HTR-8/SVneo (cell line): ENCODE results near the gene VSIG10.

Source experiments
- DNase-seq: peaks from one replicate; pipeline ENCODE4 v3.0.0; 2011; ENCODE audit warnings: low spot score, mixed read lengths; ENCODE audit not compliant: insufficient read length
- FAIRE-seq: peaks from 2 replicates; lab custom pipeline; 2011; peaks lifted over from hg19 to GRCh38; lab: Jason Lieb, UNC

VSIG10 gene

DNA sequence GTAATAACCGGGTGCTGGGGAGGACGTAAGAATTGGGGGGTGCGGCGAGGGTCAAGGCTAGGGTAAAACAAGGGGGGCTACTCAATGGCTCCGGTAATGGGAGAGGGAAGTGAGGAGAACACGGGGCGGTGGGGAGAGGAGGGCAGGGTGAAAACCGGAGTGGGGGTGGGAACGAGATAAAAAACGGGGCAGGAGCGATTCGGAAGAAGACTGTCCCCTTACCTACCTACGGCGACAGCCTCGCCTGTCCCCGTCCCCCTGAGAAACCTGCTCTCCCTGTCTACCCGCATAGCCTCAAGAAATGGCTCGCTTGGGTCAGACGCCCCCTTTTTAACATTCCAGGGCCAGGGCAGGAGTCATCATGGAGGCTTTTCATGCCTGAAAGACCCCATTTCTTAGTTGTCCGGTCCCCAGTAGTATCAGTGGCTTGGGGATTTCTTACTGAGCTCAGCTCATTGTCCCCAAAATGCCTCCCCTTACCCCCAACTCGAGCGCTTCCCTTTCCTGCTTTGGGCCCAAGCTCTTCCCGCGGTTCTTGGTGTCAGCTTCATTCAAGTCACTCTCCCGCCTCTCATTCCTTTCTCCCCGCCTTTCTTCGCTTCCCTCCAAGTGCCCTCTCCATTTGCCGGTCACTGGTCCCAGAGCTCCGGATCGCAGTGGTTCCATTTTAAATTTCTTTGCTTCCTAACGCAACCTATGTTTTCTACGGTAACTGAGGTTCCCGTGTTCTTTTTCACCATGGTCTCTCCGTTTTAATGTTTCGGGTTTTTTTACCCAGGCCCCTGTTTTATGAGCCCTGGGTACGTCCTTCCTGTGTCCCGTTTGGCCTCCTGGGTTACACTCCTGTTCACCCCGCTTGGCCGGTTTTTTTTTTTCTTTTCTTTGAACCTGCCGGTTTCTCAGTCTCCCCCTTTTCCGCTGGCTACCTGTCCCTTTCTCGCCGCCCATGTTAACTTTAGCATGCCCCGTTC lies 41.7 kb downstream of the VSIG10 start:
- DNase-seq (peak; percentile 45), FAIRE-seq (no peak)

DNA sequence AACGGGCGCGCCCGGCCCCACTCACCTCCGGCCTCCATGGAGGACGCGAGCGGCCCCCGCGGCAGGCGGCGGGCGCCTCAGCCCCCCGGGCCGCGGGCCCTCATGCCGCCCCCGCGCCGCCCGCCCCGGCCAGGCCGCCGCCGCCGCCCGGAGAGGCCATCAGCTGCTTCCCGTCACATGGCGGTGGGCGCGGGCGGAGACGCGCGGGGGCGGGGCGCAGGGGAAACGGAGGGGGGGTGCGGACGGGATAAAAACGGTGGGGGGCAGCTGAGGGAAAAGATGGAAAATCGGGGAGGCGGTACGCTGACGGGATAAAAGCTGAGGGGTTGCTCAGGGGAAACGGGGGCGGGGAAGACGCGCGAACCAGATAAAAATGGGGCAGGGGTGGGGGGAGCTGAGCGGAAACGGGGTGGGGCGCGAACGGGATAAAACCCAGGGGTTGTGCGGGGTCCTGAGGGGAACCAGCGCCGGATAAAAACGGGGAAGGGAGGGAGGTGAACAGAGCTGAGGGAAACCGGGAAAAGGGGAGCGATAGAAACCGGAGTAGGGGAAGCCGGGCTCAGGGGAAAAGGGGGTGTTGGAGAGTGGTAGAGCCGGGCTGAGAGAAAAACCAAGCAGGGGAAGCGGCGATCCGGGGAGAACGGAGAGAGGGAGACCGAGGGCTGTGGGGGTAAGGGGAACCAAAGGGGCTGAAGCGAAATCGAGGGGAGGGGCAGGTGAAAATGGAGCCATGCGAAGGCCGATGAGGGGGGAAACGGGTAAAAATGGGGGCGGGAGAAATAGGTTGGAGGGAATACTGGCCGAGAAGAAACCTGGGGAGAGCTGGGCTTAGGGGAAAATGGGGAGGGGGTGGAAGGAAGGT lies 42.6 kb downstream of the VSIG10 start, which contains the start of gene WSB2:
Gene WSB2 (minus strand): TSS at position 169 of the 862 bp plus-strand sequence. CDS start 131 bp downstream, at position 38.
- peak; percentile 55 for DNase-seq
- no peak for FAIRE-seq

GRCh38 chr12:118060301-118061010 lies 43.4 kb downstream of the VSIG10 start:
- peak; percentile 48 for DNase-seq
- FAIRE-seq = no peak

DNA sequence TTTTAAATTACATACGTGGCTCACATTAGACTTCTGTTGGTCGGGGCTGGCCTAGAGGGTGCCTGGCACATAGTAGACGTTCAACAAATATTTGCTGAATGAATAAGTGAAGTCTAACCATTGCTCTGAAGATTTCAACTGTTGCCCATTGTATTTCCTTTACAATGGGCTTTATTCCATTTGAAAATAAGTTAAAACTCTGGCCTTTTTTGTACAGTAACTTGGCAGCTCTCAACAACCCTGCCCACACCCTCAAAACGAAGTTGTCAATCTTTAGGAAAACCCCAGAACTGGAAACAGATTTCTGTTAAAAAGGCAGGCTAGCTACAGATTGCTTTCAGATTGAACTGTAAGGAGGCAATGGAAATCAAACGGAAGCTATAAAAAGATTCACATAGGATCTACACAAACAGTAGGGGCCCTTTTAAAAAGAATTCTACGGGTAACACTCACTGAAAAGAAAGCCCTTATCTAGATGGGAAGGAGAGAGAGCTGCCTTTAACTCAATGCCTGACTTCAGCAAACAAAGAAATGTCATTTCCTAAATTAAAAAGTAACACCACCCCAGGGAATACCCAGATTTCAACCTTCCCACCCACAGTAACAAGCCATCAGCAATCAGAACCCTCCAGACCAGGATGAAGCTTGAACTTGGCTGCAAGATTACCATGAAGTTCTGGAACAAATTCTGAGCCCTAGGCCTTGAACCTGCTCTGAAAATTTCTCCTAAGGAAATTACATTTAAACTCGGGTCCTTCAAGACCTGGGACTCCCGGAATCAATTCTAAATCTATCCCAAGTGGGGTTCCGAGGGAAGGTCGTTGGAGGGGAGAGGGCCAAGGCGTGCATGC lies 44.2 kb downstream of the VSIG10 start:
- FAIRE-seq (no peak), DNase-seq (no peak)

DNA sequence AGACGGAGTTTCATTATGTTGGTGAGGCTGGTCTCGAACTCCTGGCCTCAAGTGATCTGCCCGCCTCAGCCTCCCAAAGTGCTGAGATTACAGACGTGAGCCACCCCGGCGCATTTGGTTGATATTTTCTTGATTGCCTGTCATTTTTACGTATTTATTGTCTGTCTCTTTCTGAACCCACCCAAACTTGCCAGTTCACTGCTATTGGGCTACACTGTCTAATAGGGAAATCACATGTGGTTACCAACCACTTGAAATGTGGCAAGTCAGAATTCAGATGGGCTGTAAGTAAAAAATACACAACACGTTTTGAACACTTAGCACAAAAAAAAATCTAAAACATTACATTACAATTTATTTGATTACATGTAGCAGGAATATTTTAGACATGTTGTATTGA lies 44.9 kb downstream of the VSIG10 start:
- FAIRE-seq (no peak), DNase-seq (no peak)

DNA sequence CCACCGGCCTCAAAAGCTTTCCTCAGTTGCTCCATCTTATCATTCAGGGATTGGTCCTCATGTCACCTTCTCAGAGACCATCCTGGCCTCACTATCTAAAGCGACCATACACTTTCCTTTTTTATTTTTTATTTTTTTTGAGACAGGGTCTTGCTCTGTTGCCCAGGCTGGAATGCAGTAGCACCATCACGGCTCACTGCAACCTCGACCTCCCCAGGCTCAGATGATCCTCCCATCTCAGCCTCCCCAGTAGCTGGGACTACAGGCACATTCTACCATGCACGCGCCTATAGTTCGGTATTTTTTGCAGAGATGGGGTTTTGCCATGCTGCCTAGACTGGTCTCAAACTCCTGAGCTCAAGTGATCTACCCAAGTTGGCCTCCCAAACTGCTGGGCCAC lies 45.6 kb downstream of the VSIG10 start:
- DNase-seq (no peak), FAIRE-seq (no peak)

GRCh38 chr12:118055865-118056773 lies 47.7 kb downstream of the VSIG10 start:
- FAIRE-seq (no peak), DNase-seq (no peak)

GRCh38 chr12:118055144-118055557 lies 48.7 kb downstream of the VSIG10 start:
- FAIRE-seq = no peak
- DNase-seq = no peak

GRCh38 chr12:118053071-118053985 lies 50.5 kb downstream of the VSIG10 start:
- FAIRE-seq (no peak), DNase-seq (no peak)

GRCh38 chr12:118052324-118053070 lies 51.3 kb downstream of the VSIG10 start:
- FAIRE-seq = peak; percentile 89

GRCh38 chr12:118050972-118051910 lies 52.6 kb downstream of the VSIG10 start:
- DNase-seq = no peak
- FAIRE-seq = no peak

More at GRCh38 chr12:118052324-118053070, 51.3 kb downstream of the VSIG10 start:
- peak; percentile 93 for DNase-seq

- no peak for FAIRE-seq
- DNase-seq = no peak
Observed at GRCh38 chr12:118046430-118046829, 57.4 kb downstream of the VSIG10 start.

DNA sequence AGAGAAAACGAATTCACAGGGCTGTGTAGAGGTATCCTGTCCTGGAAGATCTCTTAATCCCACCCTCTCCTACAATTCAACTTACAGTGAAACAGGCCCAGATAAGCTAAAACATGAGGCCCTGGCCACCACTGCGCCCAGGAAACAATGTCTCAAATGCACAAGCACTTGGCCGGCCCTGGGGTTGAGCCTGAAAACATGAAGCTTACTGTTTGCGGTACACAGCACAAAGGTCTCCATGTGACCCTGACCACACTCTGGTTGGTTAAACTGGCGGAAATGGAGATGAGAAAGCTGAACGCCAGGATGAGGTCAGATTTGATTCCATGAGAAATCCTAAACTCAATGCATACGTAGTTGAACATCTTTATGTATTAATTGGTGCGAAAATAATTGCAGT lies 59.2 kb downstream of the VSIG10 start:
- FAIRE-seq (no peak), DNase-seq (no peak)

GRCh38 chr12:118044075-118044474 lies 59.7 kb downstream of the VSIG10 start:
- FAIRE-seq = no peak
- DNase-seq = no peak

- no peak for DNase-seq
- no peak for FAIRE-seq
Observed at GRCh38 chr12:118042091-118042490, 61.7 kb downstream of the VSIG10 start.
